SKM-1 treated with dmso at 0.1 percent for 144 hours (cell line): Measurements from ENCODE around the gene S1PR4.
"Not testable (repeated sequence)": the region's sequence is repeated elsewhere in the genome, so short reads cannot be mapped to it uniquely, and the experiment has no call there.

Experiments used
- DNase-seq: peaks from one replicate; lab custom pipeline; 2025; ENCODE audit not compliant: unreplicated experiment; lab: John Stamatoyannopoulos, UW

S1PR4 gene

DNA sequence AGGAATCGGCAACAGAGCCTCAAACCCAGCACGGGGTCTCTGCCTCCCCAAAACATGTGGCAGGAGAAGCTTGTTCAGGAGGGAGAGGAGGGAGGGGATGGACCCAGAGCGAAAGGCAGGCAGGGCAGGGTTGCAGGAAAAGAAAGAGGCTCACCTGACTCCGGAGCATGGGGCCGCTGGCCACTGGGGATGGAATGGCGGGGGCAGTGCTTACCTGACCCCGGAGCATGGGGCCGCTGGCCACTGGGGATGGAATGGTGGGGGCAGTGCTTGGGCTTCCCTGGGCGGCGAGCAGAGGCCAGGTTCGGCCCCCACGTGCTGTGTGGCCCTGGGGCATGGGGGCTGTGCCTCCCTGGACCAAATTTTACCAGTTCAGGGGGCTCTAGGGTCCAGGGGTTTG is 32.6 kb downstream of the S1PR4 start:
- DNase-seq = no peak

DNA sequence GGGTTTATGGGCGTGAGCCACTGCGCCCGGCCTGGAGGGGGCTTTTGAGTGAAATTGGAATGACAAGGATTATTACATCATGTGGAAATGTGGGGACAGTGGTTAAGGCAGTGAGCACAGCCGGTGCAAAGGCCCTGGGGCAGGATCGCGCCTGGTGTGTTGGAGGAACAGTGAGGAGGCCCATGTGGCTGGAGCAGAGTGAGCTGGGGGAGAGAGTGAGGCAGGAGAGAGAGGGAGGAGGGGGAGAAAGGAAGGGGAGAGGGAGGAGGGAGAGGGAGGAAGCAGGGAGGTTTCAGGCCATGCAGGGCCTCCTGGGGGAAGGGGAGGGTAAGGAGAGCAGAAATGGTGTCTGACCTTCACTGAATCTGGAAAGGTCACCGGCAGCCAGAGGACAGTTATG is 34.6 kb downstream of the S1PR4 start:
- DNase-seq = no peak

DNA sequence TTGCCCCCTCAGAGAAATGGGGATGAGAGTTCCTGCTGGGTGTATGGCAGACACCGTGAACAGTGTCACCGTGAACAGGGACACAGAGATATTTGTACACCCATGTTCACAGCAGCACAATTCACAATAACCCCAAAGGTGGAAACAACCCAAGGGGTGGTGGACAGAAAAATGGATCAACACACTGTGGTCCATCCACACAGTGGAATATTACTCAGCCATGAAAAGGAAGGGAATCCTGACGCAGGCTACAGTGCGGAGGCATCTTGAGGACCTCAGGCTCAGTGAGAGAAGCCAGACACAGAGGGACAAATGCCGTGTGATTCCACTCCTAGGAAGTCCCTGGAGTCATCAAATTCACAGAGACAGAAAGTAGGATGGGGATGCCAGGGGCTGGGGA is 38.3 kb downstream of the S1PR4 start:
- DNase-seq = no peak

GRCh38 chr19:3220576-3220975 is 42.0 kb downstream of the S1PR4 start:
- DNase-seq = no peak

- DNase-seq = not testable (repeated sequence)
Observed at GRCh38 chr19:3221576-3221975, 43.0 kb downstream of the S1PR4 start.

DNA sequence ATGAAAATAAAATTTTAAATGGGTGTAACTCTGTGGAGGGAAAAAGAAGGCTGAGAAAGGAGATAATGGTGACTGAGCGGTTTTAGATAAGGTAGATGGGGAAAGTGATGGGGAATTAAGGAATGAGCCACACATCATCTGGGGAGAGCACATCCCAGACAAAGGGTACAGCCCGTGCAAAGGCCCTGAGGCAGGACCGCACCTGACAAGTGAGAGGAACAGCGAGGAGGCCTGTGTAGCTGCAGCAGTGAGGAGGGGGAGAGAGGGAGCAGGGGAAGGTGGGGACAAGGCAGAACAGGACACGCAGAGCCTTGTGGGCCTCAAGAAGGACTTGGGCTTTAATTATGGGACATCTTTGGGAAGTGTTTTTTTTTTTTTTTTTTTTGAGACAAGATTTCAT is 44.1 kb downstream of the S1PR4 start:
- no peak for DNase-seq

DNA sequence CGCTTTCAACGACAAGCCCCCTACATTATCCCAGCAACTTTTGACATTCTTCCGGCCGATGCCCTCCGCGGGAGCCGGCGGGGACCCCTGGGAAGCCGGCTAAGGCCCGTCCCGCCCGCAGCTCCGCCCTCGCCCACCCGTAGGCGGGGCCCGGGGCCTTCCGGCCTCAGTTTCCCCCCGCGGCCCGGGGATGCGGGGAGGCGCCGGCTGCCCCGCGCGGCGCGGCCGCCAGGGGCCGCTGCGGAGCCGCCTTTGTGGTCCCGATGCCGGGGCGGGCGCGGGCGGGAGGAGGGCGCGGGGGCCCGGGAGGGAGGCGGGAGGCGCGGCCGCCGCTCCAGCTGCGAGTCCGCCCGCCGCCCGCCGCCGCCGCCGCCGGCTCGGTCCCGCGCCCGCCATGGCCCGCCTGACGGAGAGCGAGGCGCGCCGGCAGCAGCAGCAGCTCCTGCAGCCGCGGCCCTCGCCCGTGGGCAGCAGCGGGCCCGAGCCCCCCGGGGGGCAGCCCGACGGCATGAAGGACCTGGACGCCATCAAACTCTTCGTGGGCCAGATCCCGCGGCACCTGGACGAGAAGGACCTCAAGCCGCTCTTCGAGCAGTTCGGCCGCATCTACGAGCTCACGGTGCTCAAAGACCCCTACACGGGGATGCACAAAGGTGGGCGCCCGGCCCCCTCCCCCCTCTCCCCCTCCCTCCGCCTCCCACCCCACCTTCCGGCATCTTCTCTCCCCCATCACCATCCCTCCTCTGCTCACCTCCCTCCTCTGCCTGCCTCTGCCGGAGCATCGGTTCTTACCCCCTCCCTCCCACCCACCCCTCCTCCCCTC is 46.0 kb downstream of the S1PR4 start, which contains the start of gene CELF5:
TSS of gene CELF5 (plus strand) at position 316 of the 823 bp plus-strand sequence. CDS start at position 395, 79 bp downstream.
- no peak for DNase-seq

- no peak for DNase-seq
Observed at GRCh38 chr19:3225169-3225485, 46.6 kb downstream of the S1PR4 start.

GRCh38 chr19:3225677-3226093 is 47.1 kb downstream of the S1PR4 start:
- DNase-seq = no peak

- DNase-seq = no peak
Observed at GRCh38 chr19:3227054-3227626, 48.6 kb downstream of the S1PR4 start.

GRCh38 chr19:3229346-3229743 is 50.8 kb downstream of the S1PR4 start:
- DNase-seq = no peak
